ENCODE measurements around the gene MCM5.

DNA sequence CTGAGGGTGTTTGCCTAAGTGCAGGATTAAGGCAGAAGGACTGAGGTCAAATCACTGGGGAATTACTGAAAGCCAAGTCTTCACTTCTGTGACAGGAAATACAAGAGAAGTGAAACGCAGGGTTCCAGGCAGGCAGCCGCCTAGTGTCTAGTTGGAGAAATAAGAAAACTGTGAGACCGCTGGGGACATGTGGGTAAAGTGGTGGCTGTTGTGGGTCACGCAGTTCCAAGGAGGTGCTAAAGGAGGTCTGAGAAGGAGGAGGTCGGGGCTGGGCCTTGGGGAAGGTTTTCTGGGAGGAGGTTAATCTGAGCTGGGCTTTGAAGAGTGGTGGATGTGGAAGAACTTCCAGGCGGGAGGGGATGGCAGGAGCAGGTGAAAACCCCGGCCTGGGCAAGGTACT is 11.2 kb downstream of the MCM5 start:
- TF ChIP-seq GATA2 (IDR thresholded peaks at IDR 0.05; ENCODE audit: low read depth, low read length) (no peak), GATA3 (IDR thresholded peaks at IDR 0.05; ENCODE audit: low read depth, low read length) (no peak)

Measured in SH-SY5Y (cell line).